K562 (cell line): ENCODE data around the gene NECTIN1. TPM values are rescaled to one million over a fixed set of nuclear protein-coding genes. Genes with fewer than 3 reads are reported as not detected.

Experiments
- BMI1 ChIP-seq: fragments of 150-350 bp; IDR thresholded peaks from 2 replicates; pipeline ENCODE4 v1.6.1; 2014; ENCODE audit warnings: low read length
- CBFA2T3 ChIP-seq: fragments of 450-650 bp; IDR thresholded peaks from 2 replicates; pipeline ENCODE4 v1.6.1; 2017
- CREB1 ChIP-seq, 2 experiments: sonication (generic) in 1 of 2; formaldehyde crosslinking in 1 of 2; IDR thresholded peaks; 2 replicates each; pipeline versions ENCODE4 v1.6.1 to v1.8.0; 2012 to 2022; ENCODE audit warnings: inconsistent platforms in 1 of 2, mild to moderate bottlenecking in 1 of 2, missing genetic modification reagents in 1 of 2, moderate library complexity in 1 of 2
- E2F1 ChIP-seq: sonication (generic); formaldehyde crosslinking; IDR thresholded peaks from 2 replicates; pipeline ENCODE4 v1.8.1; 2023; ENCODE audit warnings: mild to moderate bottlenecking, missing genetic modification reagents, moderate library complexity
- GTF3C2 ChIP-seq: IDR thresholded peaks from 3 replicates; pipeline ENCODE4 v1.6.1; 2011; ENCODE audit warnings: borderline replicate concordance, mild to moderate bottlenecking, moderate library complexity; ENCODE audit not compliant: insufficient read length; ENCODE audit errors: extremely low read depth
- KDM2B ChIP-seq: fragments of 250-450 bp; sonication (Bioruptor Pico); IDR thresholded peaks from 2 replicates; pipeline ENCODE4 v1.8.0; 2021; ENCODE audit warnings: mild to moderate bottlenecking, moderate library complexity
- LARP7 ChIP-seq: fragments of 450-650 bp; IDR thresholded peaks from 2 replicates; pipeline ENCODE4 v1.6.1; 2016
- NR2F6 ChIP-seq: fragments of 450-650 bp; formaldehyde crosslinking; IDR thresholded peaks from 2 replicates; pipeline ENCODE4 v1.4.0; 2020; ENCODE audit warnings: mild to moderate bottlenecking
- POLR2B ChIP-seq: fragments of 450-650 bp; IDR thresholded peaks from 2 replicates; pipeline ENCODE4 v1.6.1; 2018; ENCODE audit warnings: low read depth; ENCODE audit not compliant: partially characterized antibody
- POLR3G ChIP-seq: IDR thresholded peaks from 2 replicates; pipeline ENCODE4 v1.6.1; 2011; ENCODE audit not compliant: insufficient read length, insufficient replicate concordance; ENCODE audit errors: extremely low read depth
- TARDBP ChIP-seq: fragments of 450-650 bp; IDR thresholded peaks from 2 replicates; pipeline ENCODE4 v1.6.1; 2016
- TCFL5 ChIP-seq: fragments of 250-450 bp; sonication (Bioruptor Pico); conservative IDR thresholded peaks from 2 replicates; pipeline ENCODE4 v1.6.1; 2021; ENCODE audit warnings: mild to moderate bottlenecking, moderate library complexity, matching md5 sums
- ZBTB9 ChIP-seq: fragments of 450-650 bp; formaldehyde crosslinking; IDR thresholded peaks from 2 replicates; pipeline ENCODE4 v1.4.0; 2020; ENCODE audit warnings: mild to moderate bottlenecking, moderate library complexity
- ZNF436 ChIP-seq: fragments of 250-450, 450-650 bp; sonication (Bioruptor Pico); formaldehyde crosslinking; IDR thresholded peaks from 2 replicates; pipeline ENCODE4 v1.7.0; 2020; ENCODE audit warnings: mild to moderate bottlenecking
- ZNF77 ChIP-seq: fragments of 250-450 bp; sonication (Bioruptor Pico); IDR thresholded peaks from 2 replicates; pipeline ENCODE4 v1.5.0; 2020
- ZNF830 ChIP-seq: fragments of 250-450 bp; sonication (Bioruptor Pico); IDR thresholded peaks from 2 replicates; pipeline ENCODE4 v1.5.0; 2021; ENCODE audit warnings: mild to moderate bottlenecking
- ZSCAN32 ChIP-seq: fragments of 450-650 bp; formaldehyde crosslinking; IDR thresholded peaks from 2 replicates; pipeline ENCODE4 v1.4.0; 2020; ENCODE audit warnings: mild to moderate bottlenecking, moderate library complexity
- polyA plus RNA-seq, 8 experiments: library from polyadenylated mRNA; depleted of rRNA in 4 of 8; stranded (reverse) in 5 of 8; unstranded in 3 of 8; fragments of >200 nt; fragmentation: Nextera tagmentation in 2 of 8; fragmentation: Illumina TruSeq in 1 of 8; extraction: Ambion mirVana in 2 of 8; extraction: Trizol in 1 of 8; gene quantifications; 2 replicates each; pipeline versions ENCODE4 v1.2.1 to v1.2.3, GENCODE V29; 2011 to 2014; ENCODE audit warnings: inconsistent platforms in 1 of 8, missing spikeins in 1 of 8
- total RNA-seq, 7 experiments: library from RNA; depleted of rRNA in 6 of 7; stranded (reverse); fragments of >200 nt in 6 of 7; fragmentation: Illumina TruSeq in 2 of 7; extraction: Trizol in 2 of 7; gene quantifications; 2 replicates each; pipeline versions ENCODE4 v1.2.1 to v1.2.3, GENCODE V29; 2011 to 2021; ENCODE audit warnings: low replicate concordance in 1 of 7
- TF ChIP-seq, protein P1 (sequence below): fragments of 150-350 bp; conservative IDR thresholded peaks from 2 replicates; pipeline ENCODE4 v1.6.1; 2014; ENCODE audit warnings: low read length
- TF ChIP-seq, protein P2 (sequence below): IDR thresholded peaks from 2 replicates; pipeline ENCODE4 v1.6.1; 2016; ENCODE audit warnings: missing genetic modification characterization, missing compliant biosample characterization

NECTIN1 gene
- total and polyA plus RNA-seq, 9 of the 15 experiments (the other 6 are each of a cell fraction or from before 2014, with no cell fraction given) = 0.09 to 0.53 (median 0.23) TPM; not detected in 2

DNA sequence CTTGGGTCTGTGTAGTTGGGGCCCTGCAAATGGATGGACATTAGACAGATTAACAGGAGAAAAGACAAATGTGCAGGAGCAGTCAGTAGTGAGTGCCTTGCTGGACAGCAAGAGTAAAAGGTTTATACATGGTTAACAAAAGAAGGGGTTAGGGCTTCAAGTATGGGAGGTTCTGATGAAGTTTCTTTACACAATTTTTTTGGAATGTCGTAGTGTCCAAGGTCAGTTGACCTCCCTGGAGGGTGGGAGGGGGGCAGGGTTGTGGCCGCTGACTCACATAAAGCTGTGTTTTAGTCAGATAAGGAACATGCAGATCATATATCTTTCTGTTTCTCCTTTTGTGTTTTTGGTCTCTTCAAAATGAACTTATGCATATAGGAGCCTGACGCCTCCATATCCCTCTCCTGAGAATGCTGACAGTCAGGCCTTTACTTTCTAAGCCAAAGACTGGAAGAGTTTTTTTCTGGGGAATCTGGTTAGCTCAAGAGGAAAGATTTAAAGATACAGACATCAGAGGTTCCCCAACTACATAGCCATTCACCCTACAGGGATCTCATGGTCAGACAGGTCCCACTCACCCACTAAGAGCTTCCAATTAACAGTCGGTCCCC is 134.3 kb downstream of the NECTIN1 start (continued):
- TF ChIP-seq TCFL5 = no peak
- TF ChIP-seq, protein P1, sequence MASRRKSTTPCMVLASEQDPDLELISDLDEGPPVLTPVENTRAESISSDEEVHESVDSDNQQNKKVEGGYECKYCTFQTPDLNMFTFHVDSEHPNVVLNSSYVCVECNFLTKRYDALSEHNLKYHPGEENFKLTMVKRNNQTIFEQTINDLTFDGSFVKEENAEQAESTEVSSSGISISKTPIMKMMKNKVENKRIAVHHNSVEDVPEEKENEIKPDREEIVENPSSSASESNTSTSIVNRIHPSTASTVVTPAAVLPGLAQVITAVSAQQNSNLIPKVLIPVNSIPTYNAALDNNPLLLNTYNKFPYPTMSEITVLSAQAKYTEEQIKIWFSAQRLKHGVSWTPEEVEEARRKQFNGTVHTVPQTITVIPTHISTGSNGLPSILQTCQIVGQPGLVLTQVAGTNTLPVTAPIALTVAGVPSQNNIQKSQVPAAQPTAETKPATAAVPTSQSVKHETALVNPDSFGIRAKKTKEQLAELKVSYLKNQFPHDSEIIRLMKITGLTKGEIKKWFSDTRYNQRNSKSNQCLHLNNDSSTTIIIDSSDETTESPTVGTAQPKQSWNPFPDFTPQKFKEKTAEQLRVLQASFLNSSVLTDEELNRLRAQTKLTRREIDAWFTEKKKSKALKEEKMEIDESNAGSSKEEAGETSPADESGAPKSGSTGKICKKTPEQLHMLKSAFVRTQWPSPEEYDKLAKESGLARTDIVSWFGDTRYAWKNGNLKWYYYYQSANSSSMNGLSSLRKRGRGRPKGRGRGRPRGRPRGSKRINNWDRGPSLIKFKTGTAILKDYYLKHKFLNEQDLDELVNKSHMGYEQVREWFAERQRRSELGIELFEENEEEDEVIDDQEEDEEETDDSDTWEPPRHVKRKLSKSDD = no peak
- TF ChIP-seq E2F1 (CRISPR knock-in tag) = no peak
- no peak for TF ChIP-seq POLR2B
- TF ChIP-seq ZNF77 (CRISPR knock-in tag) = no peak
- no peak for TF ChIP-seq ZNF436 (CRISPR knock-in tag)
- TF ChIP-seq ZSCAN32 (CRISPR knock-in tag) = no peak
- no peak for TF ChIP-seq BMI1
- TF ChIP-seq, protein P2, sequence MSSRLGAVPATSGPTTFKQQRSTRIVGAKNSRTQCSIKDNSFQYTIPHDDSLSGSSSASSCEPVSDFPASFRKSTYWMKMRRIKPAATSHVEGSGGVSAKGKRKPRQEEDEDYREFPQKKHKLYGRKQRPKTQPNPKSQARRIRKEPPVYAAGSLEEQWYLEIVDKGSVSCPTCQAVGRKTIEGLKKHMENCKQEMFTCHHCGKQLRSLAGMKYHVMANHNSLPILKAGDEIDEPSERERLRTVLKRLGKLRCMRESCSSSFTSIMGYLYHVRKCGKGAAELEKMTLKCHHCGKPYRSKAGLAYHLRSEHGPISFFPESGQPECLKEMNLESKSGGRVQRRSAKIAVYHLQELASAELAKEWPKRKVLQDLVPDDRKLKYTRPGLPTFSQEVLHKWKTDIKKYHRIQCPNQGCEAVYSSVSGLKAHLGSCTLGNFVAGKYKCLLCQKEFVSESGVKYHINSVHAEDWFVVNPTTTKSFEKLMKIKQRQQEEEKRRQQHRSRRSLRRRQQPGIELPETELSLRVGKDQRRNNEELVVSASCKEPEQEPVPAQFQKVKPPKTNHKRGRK (tag) = no peak
- no peak for TF ChIP-seq NR2F6
- TF ChIP-seq GTF3C2 = no peak
- no peak for TF ChIP-seq KDM2B (CRISPR knock-in tag)
- TF ChIP-seq LARP7 = no peak
- no peak for TF ChIP-seq ZNF830 (CRISPR knock-in tag)
- TF ChIP-seq ZBTB9 = no peak
- no peak for TF ChIP-seq TARDBP
- TF ChIP-seq CBFA2T3 = peak; percentile 84
- TF ChIP-seq CREB1 (IDR thresholded peaks at IDR 0.05) = peak; percentile 18; the same call in 1 of the 2 replicates
- no peak for TF ChIP-seq CREB1 (CRISPR knock-in tag; IDR thresholded peaks at IDR 0.05)
- TF ChIP-seq POLR3G = no peak
